GM10248 (cell line): Measurements from ENCODE around the gene CWF19L1.

ENCODE experiments used
- CTCF ChIA-PET: fragments of 300-600 bp; sonication (Branson Sonifier 250); formaldehyde crosslinking; extraction: SDS; loops from one replicate; lab custom pipeline; 2021; ENCODE audit warnings: antibody characterized with exemption; lab: Yijun Ruan, JAX
- POLR2A ChIA-PET: fragments of 350-650 bp; sonication (Branson Sonifier 250); formaldehyde crosslinking; extraction: SDS; loops from one replicate; lab custom pipeline; 2020; ENCODE audit warnings: antibody characterized with exemption; lab: Yijun Ruan, JAX
- DNase-seq: peaks from one replicate; pipeline ENCODE4 v3.0.0; 2012; ENCODE audit errors: extremely low spot score
- TF ChIP-seq, protein P1 (sequence below): IDR thresholded peaks from 2 replicates; pipeline ENCODE4 v1.5.1; 2012; ENCODE audit warnings: mild to moderate bottlenecking, low read depth; ENCODE audit errors: extremely low read depth, missing control alignments, control extremely low read depth

Gene CWF19L1

DNA sequence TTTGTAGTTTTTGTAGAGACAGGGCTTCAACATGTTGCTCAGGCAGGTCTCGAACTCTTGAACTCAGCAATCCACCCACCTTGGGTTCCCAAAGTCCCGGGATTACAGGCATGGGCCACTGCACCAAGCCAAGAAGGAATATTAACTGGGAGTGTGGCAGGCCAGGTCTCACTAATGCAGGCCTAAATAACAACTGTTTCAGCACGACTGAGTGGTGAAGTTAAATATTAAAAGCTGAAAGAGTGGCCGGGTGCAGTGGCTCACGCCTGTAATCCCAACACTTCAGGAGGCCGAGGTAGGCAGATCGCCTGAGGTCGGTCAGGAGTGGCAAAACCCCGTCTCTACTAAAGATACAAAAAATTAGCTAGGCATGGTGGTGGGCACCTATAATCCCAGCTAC, 59.2 kb downstream of the CWF19L1 start:
- CTCF ChIA-PET = interaction anchor here (1.0 to 1.2 kb wide), 2 partner anchors 11 kb away, joined by 3 to 4 read pairs; no protein-coding TSS in a partner anchor
- TF ChIP-seq, protein P1, sequence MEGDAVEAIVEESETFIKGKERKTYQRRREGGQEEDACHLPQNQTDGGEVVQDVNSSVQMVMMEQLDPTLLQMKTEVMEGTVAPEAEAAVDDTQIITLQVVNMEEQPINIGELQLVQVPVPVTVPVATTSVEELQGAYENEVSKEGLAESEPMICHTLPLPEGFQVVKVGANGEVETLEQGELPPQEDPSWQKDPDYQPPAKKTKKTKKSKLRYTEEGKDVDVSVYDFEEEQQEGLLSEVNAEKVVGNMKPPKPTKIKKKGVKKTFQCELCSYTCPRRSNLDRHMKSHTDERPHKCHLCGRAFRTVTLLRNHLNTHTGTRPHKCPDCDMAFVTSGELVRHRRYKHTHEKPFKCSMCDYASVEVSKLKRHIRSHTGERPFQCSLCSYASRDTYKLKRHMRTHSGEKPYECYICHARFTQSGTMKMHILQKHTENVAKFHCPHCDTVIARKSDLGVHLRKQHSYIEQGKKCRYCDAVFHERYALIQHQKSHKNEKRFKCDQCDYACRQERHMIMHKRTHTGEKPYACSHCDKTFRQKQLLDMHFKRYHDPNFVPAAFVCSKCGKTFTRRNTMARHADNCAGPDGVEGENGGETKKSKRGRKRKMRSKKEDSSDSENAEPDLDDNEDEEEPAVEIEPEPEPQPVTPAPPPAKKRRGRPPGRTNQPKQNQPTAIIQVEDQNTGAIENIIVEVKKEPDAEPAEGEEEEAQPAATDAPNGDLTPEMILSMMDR = no peak
- POLR2A ChIA-PET = no interaction called here
- DNase-seq = no peak

DNA sequence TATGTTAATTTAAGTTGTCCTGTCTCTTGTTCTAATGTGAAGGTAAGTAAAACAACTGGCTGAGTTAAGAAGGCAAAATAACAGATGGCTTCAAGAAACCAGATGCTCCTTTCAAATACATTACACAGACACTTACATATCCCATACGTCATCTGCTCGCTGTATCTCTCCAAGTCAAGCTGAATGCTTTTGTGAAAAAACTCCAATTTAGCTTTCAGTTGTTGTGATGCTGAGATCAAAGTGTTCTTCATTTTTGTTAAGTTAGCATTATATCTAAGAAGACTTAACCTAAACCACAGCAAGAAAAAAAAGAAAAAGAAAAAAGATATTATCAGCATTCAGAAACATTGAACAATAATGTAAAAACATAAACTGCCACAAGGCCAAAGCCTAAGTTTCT, 63.1 kb downstream of the CWF19L1 start:
- ChIA-PET CTCF (interaction anchor here (0.8 to 1.6 kb wide), 4 partner anchors 10 to 60 kb away, joined by 3 to 4 read pairs (median 3); no protein-coding TSS in a partner anchor), POLR2A (no interaction called here)
- TF ChIP-seq, protein P1 = no peak
- no peak for DNase-seq

DNA sequence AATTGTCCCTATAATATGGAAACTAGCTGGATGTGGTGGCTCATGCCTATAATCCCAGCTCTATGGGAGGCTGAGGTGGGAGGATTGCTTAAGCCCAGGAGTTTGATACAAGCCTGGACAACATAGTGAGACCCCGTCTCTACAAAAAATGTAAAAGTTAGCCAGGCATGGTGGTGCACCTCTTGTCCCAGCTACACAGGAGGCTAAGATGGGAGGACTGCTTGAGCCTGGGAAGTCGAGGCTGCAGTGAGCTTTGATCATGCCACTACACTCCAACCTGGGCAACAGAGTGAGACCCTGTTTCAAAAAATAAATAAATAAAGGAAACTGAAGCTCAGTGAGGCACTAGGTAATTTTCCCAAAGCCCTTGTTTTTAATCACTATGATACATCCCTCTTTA, 65.9 kb downstream of the CWF19L1 start:
- CTCF ChIA-PET = interaction anchor here (0.9 to 2.1 kb wide), 6 partner anchors 9 to 156 kb away, joined by 3 to 4 read pairs (median 3); no protein-coding TSS in a partner anchor
- TF ChIP-seq, protein P1 = no peak
- no peak for DNase-seq
- POLR2A ChIA-PET = no interaction called here

DNA sequence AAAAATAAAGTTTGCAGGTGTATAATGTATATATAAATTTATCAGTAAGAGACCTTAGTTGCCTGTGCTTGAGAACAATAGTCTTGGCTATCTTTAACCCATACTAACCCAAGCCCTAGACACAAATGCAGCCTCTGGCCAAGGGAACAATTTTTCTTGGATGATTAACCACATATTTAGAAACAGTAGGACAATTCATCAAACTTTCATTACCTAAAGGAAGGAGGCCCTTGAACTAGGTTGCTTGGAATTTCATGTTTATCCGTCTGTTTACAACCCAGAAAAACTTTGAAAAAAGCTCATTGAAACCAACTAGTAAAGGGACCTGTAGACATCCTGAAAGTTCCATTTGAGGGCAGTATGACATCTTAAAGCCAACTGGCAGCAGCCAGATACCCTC, 72.7 kb downstream of the CWF19L1 start:
- POLR2A ChIA-PET = no interaction called here
- TF ChIP-seq, protein P1 = no peak

DNA sequence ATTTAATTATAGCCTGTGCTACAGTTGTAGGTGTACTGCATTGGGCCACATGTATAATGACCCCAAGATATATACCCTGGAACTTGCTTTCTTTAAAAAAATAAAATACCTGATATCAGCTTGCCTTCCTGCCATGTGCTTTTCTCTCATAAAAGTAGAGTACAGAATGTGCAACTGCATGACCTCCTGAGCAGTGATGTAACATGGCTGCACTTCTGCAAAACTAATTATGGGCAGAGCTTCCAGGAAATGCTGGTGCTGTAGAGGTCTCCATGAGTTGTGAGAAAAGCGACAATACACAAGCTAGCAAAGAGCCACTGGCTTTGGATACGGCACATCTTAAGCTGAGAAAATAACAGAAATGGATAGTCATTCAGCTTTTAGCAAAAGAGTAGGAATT, 75.1 kb downstream of the CWF19L1 start:
- no peak for DNase-seq
- TF ChIP-seq, protein P1 = no peak
- ChIA-PET CTCF (interaction anchor here (0.8 to 2.0 kb wide), 3 partner anchors 10 to 183 kb away, joined by 3 to 4 read pairs (median 3); partner anchors contain the start of gene DNMBP), POLR2A (no interaction called here)

More for the DNA sequence above, 72.7 kb downstream of the CWF19L1 start:
- CTCF ChIA-PET = interaction anchor here (0.7 to 1.4 kb wide), 2 partner anchors 10 to 49 kb away, joined by 3 to 4 read pairs; no protein-coding TSS in a partner anchor
- DNase-seq = no peak

DNA sequence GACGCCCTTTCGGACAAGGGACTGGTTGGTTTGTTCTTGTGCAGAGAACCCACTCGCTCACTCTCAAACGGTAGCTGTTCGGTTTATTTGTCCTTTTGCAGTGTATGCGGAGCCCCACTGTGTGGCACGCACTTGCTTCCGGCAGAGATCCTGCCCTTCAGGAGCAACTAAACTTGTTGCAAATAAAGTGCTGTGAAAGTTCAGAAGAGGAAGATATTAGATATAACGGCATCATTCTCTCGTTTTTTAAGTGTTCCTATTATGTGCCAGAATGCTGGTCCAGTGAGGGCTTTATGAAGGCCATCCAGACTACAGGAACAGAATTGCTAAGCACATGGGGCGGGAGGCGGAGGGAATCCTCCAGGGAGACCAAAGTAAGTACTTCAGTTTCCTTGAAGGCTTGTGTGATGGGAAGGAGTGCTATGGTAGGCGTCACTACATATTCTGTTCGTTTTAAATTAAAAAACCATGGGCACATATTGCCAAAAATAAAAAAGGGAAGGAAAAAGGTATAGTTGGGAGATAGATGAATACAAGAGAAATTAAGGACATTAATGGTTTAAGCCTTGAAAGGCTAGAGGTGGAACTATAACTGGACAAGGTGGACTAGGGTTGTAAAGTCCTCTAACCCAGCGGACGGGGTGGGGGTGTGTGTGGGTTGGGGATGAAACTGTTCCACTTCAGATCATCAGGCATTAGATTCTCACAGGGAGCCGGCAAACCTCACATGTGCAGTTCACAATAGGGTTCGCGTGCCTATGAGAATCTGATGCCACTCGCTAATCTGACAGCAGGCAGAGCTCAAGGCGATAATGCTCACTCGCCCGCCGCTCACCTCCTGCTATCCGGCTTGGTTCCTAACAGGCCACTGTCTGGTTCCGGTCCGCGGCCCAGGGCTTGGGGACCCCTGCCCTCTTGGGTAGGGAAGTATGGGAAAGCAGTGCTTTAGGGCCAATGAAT, 80.9 kb downstream of the CWF19L1 start:
- TF ChIP-seq, protein P1 = no peak
- ChIA-PET POLR2A (no interaction called here), CTCF (no interaction called here)
- DNase-seq = no peak
